Astrocyte (in vitro differentiated cells and primary cell): ENCODE results near the gene CNTN1. TPM values are rescaled to one million over a fixed set of nuclear protein-coding genes. Genes with fewer than 3 reads are reported as not detected.

Experiments used
- DNase-seq: peaks from one replicate; pipeline ENCODE4 v3.0.0-alpha.2; 2010; ENCODE audit warnings: low read depth
- FAIRE-seq: peaks from 2 replicates; lab custom pipeline; 2011; peaks lifted over from hg19 to GRCh38; lab: Jason Lieb, UNC
- H2AFZ ChIP-seq: 2 replicates; pipeline ENCODE4 v1.6.0; 2012; ENCODE audit warnings: low read depth, low read length, inconsistent platforms
- H3K27ac ChIP-seq: 2 replicates; pipeline ENCODE4 v1.5.1; 2011; ENCODE audit warnings: low read depth, low read length, inconsistent platforms
- H3K27me3 ChIP-seq: 2 replicates; pipeline ENCODE4 v1.6.0; 2011; ENCODE audit warnings: low read length, inconsistent platforms; ENCODE audit not compliant: insufficient read depth
- H3K36me3 ChIP-seq: 2 replicates; pipeline ENCODE4 v1.5.1; 2011; ENCODE audit warnings: low read length, inconsistent platforms; ENCODE audit not compliant: insufficient read depth
- H3K4me1 ChIP-seq: 2 replicates; pipeline ENCODE4 v1.5.1; 2011; ENCODE audit warnings: low read length, inconsistent platforms; ENCODE audit not compliant: insufficient read depth
- H3K4me2 ChIP-seq: 2 replicates; pipeline ENCODE4 v1.6.0; 2012; ENCODE audit warnings: low read length, inconsistent platforms
- H3K4me3 ChIP-seq: 2 replicates; pipeline ENCODE4 v1.5.1; 2011; ENCODE audit warnings: low read depth, mild to moderate bottlenecking, low read length, inconsistent platforms; ENCODE audit not compliant: insufficient read depth
- H3K79me2 ChIP-seq: 2 replicates; pipeline ENCODE4 v1.6.0; 2012; ENCODE audit warnings: mild to moderate bottlenecking, low read length, inconsistent platforms; ENCODE audit not compliant: insufficient read depth
- H3K9ac ChIP-seq: 2 replicates; pipeline ENCODE4 v1.6.0; 2012; ENCODE audit warnings: mild to moderate bottlenecking, low read length, inconsistent platforms
- H3K9me3 ChIP-seq: 2 replicates; pipeline ENCODE4 v1.5.1; 2012; ENCODE audit warnings: low read depth, mild to moderate bottlenecking, low read length, inconsistent platforms; ENCODE audit not compliant: insufficient read depth
- H4K20me1 ChIP-seq: 2 replicates; pipeline ENCODE4 v1.6.0; 2012; ENCODE audit warnings: low read length, inconsistent platforms; ENCODE audit not compliant: insufficient read depth
- H3K27ac Mint-ChIP-seq: one replicate; pipeline ENCODE4 v1.8.0; 2021; ENCODE audit warnings: mild to moderate bottlenecking, mixed read lengths; ENCODE audit not compliant: unreplicated experiment
- H3K27me3 Mint-ChIP-seq: one replicate; pipeline ENCODE4 v1.8.0; 2021; ENCODE audit warnings: low read depth, mixed read lengths; ENCODE audit not compliant: unreplicated experiment
- H3K36me3 Mint-ChIP-seq: one replicate; pipeline ENCODE4 v1.8.0; 2021; ENCODE audit warnings: low read depth, mixed read lengths; ENCODE audit not compliant: unreplicated experiment
- H3K4me1 Mint-ChIP-seq: one replicate; pipeline ENCODE4 v1.8.0; 2021; ENCODE audit warnings: low read depth, mixed read lengths; ENCODE audit not compliant: unreplicated experiment
- H3K4me3 Mint-ChIP-seq: one replicate; pipeline ENCODE4 v1.8.0; 2021; ENCODE audit warnings: mild to moderate bottlenecking, moderate library complexity, mixed read lengths; ENCODE audit not compliant: unreplicated experiment
- H3K9me3 Mint-ChIP-seq: one replicate; pipeline ENCODE4 v1.8.0; 2021; ENCODE audit warnings: mild to moderate bottlenecking, mixed read lengths; ENCODE audit not compliant: unreplicated experiment
- CTCF ChIP-seq: IDR thresholded peaks from 2 replicates; pipeline ENCODE4 v1.5.1; 2011; ENCODE audit warnings: low read depth, mild to moderate bottlenecking, inconsistent platforms, low read length, moderate library complexity; ENCODE audit not compliant: insufficient read depth
- EZH2 ChIP-seq: IDR thresholded peaks from 2 replicates; pipeline ENCODE4 v1.6.1; 2012; ENCODE audit warnings: mild to moderate bottlenecking, low read length, inconsistent platforms; ENCODE audit not compliant: insufficient read depth
- total RNA-seq: library from RNA; stranded (reverse); gene quantifications from 2 replicates; pipeline ENCODE4 v1.2.1, GENCODE V29; 2021

CNTN1 gene
- total RNA-seq, 1 donor from 2014 or later = 2.1 TPM

GRCh38 chr12:40727774-40728483 lies 35.7 kb downstream of the CNTN1 start:
- Histone ChIP-seq H3K27me3 (no peaks in the 10 kb centered on the region), H3K4me1 (no peaks in the 10 kb centered on the region), H3K36me3 (no peaks in the 10 kb centered on the region), H4K20me1 (no peaks in the 10 kb centered on the region), H3K79me2 (no peaks in the 10 kb centered on the region), H3K27ac (no peak overlapping the region), H3K4me3 (no peak overlapping the region), H2AFZ (no peak overlapping the region), H3K4me2 (no peak overlapping the region), H3K9me3 (no peaks in the 10 kb centered on the region), H3K9ac (no peak overlapping the region)
- Mint-ChIP-seq H3K4me1 (peaks cover 4% of the 10 kb centered on the region), H3K27ac (no peak overlapping the region), H3K4me3 (no peak overlapping the region), H3K27me3 (no peaks in the 10 kb centered on the region), H3K9me3 (no peaks in the 10 kb centered on the region), H3K36me3 (no peaks in the 10 kb centered on the region)
- TF ChIP-seq EZH2 = no peak
- no peak for TF ChIP-seq CTCF
- DNase-seq (no peak), FAIRE-seq (no peak)

GRCh38 chr12:40730281-40730680 lies 38.0 kb downstream of the CNTN1 start:
- H3K4me3 Mint-ChIP-seq = no peak overlapping the region
- H3K36me3 ChIP-seq = no peaks in the 10 kb centered on the region
- no peaks in the 10 kb centered on the region for H3K79me2 ChIP-seq
- H3K27ac ChIP-seq = no peak overlapping the region
- peaks cover 4% of the 10 kb centered on the region for H3K4me1 Mint-ChIP-seq
- no peak overlapping the region for H3K27ac Mint-ChIP-seq
- H3K4me3 ChIP-seq = no peak overlapping the region
- FAIRE-seq = no peak
- no peaks in the 10 kb centered on the region for H3K9me3 Mint-ChIP-seq
- H3K9ac ChIP-seq = no peak overlapping the region
- no peaks in the 10 kb centered on the region for H3K27me3 ChIP-seq
- no peak overlapping the region for H3K4me2 ChIP-seq
- no peaks in the 10 kb centered on the region for H3K36me3 Mint-ChIP-seq
- H3K9me3 ChIP-seq = no peaks in the 10 kb centered on the region
- H3K27me3 Mint-ChIP-seq = no peaks in the 10 kb centered on the region
- no peaks in the 10 kb centered on the region for H4K20me1 ChIP-seq
- no peak for DNase-seq
- no peak overlapping the region for H2AFZ ChIP-seq
- H3K4me1 ChIP-seq = no peaks in the 10 kb centered on the region
- TF ChIP-seq CTCF (no peak), EZH2 (no peak)

DNA sequence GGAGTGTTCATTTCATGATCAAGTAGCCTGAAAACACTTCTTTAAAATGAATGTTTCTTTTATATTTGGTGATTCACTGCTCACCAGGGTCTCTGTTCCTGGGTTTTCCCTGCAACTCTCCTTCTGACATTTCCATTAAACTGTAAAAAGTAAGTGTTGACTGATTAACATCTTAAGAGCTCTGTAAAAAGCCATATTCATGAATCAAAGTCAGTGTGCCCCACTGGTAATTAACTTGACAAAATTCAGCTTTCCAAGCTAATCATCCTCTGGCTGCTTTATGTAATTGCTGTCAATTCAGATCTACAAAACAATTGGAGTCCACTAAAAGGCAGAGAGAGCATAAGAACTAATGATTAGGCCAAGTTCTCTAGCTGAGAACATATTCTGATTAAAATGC lies 41.6 kb downstream of the CNTN1 start:
- Mint-ChIP-seq H3K36me3 (no peaks in the 10 kb centered on the region), H3K27me3 (no peaks in the 10 kb centered on the region), H3K9me3 (no peaks in the 10 kb centered on the region), H3K4me3 (no peak overlapping the region), H3K27ac (no peak overlapping the region), H3K4me1 (no peaks in the 10 kb centered on the region)
- H3K36me3 ChIP-seq = no peaks in the 10 kb centered on the region
- H3K9me3 ChIP-seq = no peaks in the 10 kb centered on the region
- H3K79me2 ChIP-seq = no peaks in the 10 kb centered on the region
- H3K27me3 ChIP-seq = no peaks in the 10 kb centered on the region
- no peak for FAIRE-seq
- no peak overlapping the region for H3K27ac ChIP-seq
- no peak overlapping the region for H3K4me3 ChIP-seq
- TF ChIP-seq EZH2 = no peak
- TF ChIP-seq CTCF = no peak
- H3K4me2 ChIP-seq = no peak overlapping the region
- no peak overlapping the region for H3K9ac ChIP-seq
- DNase-seq = no peak
- no peaks in the 10 kb centered on the region for H3K4me1 ChIP-seq
- H4K20me1 ChIP-seq = no peaks in the 10 kb centered on the region
- no peak overlapping the region for H2AFZ ChIP-seq
